ENCODE results near the gene ZNRF1.

DNA sequence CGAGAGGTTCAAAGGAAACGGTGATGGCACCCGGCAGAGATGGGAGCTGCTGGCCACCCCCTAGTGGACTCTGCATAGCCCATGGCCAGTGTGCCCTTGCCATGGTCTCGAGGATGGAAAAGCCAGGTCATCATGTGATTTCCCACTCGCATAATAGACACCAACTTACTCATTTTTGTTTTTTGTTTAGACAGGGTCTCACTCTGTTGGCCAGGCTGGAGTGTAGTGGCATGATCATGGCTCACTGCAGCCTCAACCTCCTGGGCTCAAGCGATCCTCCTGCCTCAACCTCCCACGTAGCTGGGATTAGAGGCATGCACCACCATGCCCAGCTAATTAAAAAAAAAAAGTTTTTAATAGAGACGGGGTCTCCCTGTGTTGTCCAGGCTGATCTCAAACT is 90.1 kb downstream of the ZNRF1 start:
- no peak for TF ChIP-seq ZNF510 (CRISPR knock-in tag; IDR thresholded peaks at IDR 0.05; ENCODE audit: low read depth)
- TF ChIP-seq RELA (CRISPR knock-in tag; IDR thresholded peaks at IDR 0.05): no peak
- TF ChIP-seq, protein P1, sequence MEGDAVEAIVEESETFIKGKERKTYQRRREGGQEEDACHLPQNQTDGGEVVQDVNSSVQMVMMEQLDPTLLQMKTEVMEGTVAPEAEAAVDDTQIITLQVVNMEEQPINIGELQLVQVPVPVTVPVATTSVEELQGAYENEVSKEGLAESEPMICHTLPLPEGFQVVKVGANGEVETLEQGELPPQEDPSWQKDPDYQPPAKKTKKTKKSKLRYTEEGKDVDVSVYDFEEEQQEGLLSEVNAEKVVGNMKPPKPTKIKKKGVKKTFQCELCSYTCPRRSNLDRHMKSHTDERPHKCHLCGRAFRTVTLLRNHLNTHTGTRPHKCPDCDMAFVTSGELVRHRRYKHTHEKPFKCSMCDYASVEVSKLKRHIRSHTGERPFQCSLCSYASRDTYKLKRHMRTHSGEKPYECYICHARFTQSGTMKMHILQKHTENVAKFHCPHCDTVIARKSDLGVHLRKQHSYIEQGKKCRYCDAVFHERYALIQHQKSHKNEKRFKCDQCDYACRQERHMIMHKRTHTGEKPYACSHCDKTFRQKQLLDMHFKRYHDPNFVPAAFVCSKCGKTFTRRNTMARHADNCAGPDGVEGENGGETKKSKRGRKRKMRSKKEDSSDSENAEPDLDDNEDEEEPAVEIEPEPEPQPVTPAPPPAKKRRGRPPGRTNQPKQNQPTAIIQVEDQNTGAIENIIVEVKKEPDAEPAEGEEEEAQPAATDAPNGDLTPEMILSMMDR (CRISPR knock-in tag; IDR thresholded peaks at IDR 0.05): no peak
- no peak for TF ChIP-seq LCORL (IDR thresholded peaks at IDR 0.05)
- no peak for TF ChIP-seq LCORL (CRISPR knock-in tag; IDR thresholded peaks at IDR 0.05)
- no peak for TF ChIP-seq EP300 (IDR thresholded peaks at IDR 0.05; ENCODE audit: low read depth in 2 of 2, low read length in 2 of 2)
- no peak for TF ChIP-seq EP300 (CRISPR knock-in tag; IDR thresholded peaks at IDR 0.05; ENCODE audit: borderline replicate concordance)

All from HepG2 (cell line).